Stimulated activated CD8-positive, alpha-beta memory T cell treated with anti-CD3 and anti-CD28 coated beads, Interleukin-4, amount 100 ng/mL, for 4 hours (primary cell): ENCODE measurements around the gene PPARD.
"Not testable (repeated sequence)": the region's sequence is repeated elsewhere in the genome, so short reads cannot be mapped to it uniquely, and the experiment has no call there.

ENCODE experiments used
- DNase-seq, 2 donors: peaks; one replicate each; pipeline ENCODE4 v3.0.0-alpha.2; 2020; ENCODE audit warnings: low read depth in 2 of 2, low spot score in 1 of 2

Gene PPARD

GRCh38 chr6:35435074-35435837 lies 92.9 kb downstream of the PPARD start:
- no peak for DNase-seq

- no peak for DNase-seq
Measured at GRCh38 chr6:35436071-35436857, 93.9 kb downstream of the PPARD start.

DNA sequence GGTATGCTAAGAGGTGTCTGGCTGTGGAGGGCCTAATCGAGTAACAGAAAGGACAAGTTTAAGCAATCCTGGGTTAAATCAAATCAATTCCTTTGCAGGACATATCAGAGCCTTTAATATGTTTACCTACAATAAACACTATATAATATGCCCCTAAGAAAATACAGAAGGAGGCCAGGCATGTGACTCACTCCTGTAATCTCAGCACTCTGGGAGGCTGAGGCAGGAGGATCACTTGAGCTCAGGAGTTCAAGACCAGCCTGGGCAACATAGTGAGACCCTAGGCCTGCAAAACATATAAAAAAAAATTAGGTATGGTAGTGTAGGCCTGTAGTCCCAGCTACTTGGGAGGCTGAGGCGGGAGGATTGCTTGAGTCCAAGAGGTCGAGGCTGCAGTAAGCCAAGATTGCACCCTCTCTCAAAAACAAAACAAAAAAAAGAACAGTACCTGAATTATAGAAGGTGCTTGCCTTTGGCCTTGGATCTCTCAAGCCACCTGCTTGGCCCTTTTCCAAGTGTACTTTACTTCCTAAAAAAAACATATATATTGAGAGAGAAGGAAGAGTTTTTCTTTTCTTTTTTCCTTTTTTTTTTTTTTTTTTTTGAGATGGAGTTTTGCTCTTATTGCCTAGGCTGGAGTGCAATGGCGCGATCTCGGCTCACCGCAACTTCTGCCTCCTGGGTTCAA lies 96.2 kb downstream of the PPARD start:
- not testable (repeated sequence) for DNase-seq

- no peak for DNase-seq
Measured at GRCh38 chr6:35439308-35439707, 97.0 kb downstream of the PPARD start.

GRCh38 chr6:35441205-35441604 lies 98.8 kb downstream of the PPARD start:
- DNase-seq: no peak

- DNase-seq: no peak
Measured at GRCh38 chr6:35441642-35442041, 99.3 kb downstream of the PPARD start.

- no peak for DNase-seq
Measured at GRCh38 chr6:35442693-35443092, 100.3 kb downstream of the PPARD start.

DNA sequence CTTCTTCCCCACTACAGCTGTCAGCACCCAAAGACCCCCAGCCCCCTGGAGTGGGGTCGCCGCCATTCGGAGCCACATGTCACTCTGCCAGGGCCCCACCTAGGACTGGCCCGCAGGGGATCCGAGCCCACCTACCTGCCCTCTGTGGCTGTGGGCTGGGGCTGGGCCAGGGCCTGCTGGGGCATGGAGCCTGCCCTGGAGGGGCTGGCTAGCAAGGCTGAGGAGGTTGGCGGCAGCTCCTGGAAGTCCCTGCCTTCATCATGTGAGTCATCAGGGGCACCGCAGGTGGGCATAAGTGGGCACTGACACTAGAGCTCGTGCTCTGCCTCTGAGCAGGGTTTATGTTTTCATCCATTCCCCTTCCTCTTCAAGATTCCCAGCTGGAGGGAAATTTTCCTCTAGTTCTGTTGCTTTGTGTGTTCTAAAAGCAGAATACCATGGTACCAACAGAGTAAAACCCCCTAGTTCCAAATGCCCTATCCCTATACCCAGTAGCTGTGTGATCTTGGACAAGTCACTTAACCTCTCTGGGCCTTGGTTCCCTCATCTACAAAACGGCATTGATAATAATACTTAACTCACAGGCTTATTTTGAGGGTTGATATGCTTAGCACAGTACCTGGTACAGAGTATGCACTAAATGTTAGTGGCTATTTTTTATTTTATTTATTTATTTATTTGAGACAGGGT lies 101.1 kb downstream of the PPARD start:
- DNase-seq: no peak

GRCh38 chr6:35445691-35446090 lies 103.3 kb downstream of the PPARD start:
- no peak for DNase-seq

- no peak for DNase-seq
Measured at GRCh38 chr6:35448191-35448590, 105.8 kb downstream of the PPARD start.

GRCh38 chr6:35449287-35449881 lies 107.0 kb downstream of the PPARD start:
- no peak for DNase-seq

DNA sequence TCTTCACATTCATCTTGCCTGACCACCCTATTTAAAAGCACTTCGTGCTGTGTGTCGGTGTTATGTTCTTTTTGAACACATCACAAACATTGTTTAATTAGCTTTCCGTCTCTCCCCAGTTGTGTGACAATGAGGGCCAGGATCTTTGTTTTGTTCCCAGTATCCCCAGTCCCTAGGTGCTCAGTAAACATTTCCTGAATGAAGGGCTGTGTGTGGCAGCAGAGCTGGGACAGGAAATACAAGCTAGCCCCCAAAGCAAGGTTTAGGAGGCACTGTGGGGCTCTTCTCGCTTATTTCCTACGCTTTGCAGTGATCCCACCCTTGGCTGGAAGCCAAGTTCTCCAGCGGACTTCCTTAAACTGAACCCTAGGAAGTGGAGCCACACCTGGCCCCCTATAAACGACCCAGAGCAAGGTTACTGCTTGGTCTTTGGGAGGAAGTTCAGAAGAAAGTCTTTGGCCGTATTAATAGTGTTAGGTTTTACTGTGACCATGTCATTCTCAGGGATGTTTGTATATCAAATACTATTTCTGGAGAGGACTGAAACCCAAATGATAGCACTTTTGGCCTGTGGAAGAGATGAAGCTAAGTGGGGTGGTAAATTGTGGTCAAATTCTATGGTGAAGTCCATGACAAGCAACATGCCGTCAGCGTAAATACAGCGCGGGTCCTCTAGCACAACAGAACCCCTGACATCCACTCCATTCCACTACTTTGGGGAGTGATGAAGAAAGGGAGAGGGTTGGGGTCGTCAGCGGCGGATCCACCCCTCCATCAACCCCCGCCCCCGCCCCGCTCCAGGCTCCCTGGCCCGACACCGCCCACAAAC lies 109.2 kb downstream of the PPARD start:
- DNase-seq: no peak

DNA sequence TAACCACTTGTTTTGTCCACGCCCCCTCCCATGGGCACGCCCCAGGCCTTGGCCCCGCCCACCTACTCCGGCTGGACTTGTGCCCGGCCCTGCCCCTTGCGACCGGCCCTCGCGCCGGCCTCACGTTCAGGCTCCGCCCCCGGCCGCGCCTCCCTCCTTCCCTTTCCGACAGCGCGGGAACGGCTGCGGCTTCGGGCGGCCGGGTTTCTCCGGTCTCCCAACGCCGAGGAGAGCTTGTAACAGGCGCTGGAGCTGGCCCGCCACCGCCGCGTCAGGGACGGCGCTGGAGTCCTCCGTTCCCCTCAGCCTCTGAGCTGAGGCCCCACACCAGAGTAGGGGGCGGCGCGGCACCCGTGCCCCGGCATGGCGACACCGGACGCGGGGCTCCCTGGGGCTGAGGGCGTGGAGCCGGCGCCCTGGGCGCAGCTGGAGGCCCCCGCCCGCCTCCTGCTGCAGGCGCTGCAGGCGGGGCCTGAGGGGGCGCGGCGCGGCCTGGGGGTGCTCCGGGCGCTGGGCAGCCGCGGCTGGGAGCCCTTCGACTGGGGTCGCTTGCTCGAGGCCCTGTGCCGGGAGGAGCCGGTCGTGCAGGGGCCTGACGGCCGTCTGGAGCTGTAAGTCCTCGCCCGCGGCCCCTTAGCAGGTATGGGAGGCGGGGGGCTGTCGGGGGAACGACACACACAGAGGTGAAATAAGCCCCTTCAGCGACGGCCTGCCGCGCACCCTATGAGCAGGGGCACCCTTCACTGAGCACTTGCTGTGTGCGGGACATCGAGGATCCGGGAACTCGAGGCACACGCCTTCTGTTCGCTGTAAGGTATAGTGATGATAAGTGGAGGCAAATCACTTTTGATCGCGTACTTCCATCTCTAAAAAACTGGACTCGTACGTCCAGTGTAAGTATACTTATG lies 110.1 kb downstream of the PPARD start, which contains the start of gene FANCE:
Gene FANCE, plus strand, starts transcription at position 156 of the 908 bp plus-strand sequence. Its CDS starts 208 bp downstream, at position 364.
- peak; percentile 78 to 83 for DNase-seq

DNA sequence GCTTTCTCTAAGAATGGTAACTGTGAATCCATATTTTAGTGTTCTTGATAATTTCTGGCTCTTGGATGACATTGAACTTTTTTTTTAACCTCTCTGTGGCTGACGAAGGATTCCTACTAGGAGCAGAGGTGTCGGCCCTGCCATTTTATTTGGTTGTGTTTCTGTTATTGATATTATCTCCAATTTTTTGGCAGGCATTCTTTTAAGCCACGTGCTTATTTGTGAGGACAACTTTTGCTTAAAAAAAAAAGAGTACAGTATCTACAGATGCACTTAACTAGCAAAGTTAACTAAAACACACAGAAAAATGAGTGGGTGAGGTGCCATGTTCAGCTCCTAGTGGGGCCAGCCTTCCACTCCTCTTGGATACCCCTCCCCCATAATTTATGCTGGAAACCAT lies 110.9 kb downstream of the PPARD start:
- DNase-seq: no peak

DNA sequence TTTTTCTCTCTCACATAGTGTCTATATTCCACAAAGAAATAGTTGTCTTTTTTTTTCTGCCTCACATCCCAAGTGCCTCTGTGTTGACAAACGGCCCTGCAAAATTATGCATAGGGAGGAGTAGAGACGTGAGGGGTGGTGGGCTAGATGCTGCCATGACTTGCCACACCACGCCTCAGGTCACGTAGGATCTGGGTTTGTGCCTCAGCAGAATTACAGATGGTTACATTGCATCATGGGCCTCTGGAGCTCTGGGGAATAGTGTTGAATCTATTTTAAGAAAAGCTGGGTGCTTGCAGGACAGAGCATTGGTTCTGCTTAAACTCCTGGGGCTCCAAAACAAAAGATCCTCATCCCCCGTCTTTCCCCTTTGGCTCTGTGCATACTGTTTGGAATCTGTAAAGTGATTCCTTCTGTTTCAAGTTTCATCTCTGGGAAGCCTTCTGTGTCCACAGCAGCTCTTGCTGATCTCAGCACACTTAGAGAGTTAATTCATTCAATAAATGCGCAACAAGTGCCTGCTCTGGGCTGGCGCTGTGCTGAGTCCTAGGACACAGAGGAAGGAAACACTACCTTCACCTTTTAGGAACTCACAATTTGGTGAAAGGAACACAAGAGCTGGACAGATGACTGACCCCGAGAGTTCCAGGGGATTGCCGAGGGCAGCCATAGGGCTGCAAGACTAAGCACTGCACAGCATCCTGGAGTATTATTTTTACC lies 112.2 kb downstream of the PPARD start:
- no peak for DNase-seq

DNA sequence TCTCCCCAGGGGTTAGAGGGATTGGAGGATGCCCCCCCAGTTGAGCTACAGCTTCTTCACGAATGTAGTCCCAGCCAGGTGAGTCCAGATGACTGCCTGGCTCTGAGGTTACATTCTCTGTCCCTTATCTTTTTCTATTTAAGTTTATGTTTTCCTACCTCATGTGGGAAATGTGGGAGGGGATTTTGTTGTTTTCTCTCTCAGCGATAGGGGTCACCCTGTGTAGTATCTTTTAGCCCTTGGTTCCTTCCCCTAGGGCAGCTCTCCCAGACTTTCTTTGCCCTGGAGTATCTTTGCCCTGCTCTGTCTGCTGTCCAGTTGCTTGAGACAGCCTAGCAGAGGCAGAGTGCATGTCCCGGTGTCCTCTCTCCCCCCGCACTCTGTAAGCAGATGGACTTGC lies 115.5 kb downstream of the PPARD start:
- no peak for DNase-seq

DNA sequence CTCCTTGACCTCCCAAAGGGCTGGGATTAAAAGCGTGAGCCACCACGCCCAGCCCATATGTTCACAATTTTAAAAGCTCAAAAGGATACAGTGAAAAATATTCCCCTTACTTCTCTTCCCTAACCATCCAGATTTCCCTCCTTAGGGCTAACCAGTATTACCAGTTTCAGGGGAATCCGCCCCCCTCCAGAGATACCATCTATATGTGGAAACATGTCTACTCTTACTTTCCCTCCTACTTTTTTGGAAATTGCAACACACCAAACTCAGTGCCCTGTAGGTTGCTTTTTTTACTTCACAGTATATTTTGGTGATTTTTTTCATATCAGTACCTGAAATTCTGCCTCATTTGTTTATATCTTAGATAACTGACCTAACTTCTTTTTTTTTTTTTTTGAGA lies 118.9 kb downstream of the PPARD start:
- no peak for DNase-seq

DNA sequence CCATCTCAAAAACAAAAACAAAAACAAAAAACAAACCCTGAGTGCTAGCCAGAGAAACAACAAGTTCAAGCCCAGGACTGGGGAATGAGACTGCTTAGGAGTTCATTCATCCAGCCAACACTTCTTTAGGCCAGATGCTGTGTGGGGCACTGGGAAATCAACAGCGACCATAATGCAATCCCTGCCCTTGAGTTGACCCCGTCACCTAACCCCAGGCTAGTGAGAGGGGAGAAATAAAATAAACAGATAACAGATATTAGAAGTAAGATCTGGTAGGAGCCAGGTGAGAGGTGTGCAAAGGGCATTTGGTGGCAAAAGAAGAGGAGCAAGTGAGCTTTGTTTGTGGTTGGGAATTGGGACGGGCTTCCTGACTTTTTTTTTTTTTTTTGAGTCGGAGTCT lies 120.9 kb downstream of the PPARD start:
- DNase-seq: no peak
